PFSK-1 (cell line): ENCODE data around the gene PARD3B.

Source experiments
- FOXP2 ChIP-seq: optimal IDR thresholded peaks from 2 replicates; pipeline ENCODE3; 2011; ENCODE audit warnings: borderline replicate concordance, control low read depth, inconsistent platforms; ENCODE audit not compliant: insufficient read depth; ENCODE audit errors: extremely low read length, extremely low read depth
- POLR2AphosphoS5 ChIP-seq: IDR thresholded peaks from 2 replicates; pipeline ENCODE4 v1.6.1; 2012; ENCODE audit warnings: low read depth, mild to moderate bottlenecking, control low read depth, low read length, moderate library complexity
- REST ChIP-seq, 2 experiments: IDR thresholded peaks; 2 replicates each; pipeline versions ENCODE4 v1.6.1 to v1.8.0; 2011 to 2012; ENCODE audit warnings: low read depth in 2 of 2, low read length in 2 of 2, control low read depth in 1 of 2, inconsistent platforms in 1 of 2, mild to moderate bottlenecking in 1 of 2, moderate library complexity in 1 of 2; ENCODE audit not compliant: insufficient read depth in 1 of 2
- SIN3A ChIP-seq: IDR thresholded peaks from 2 replicates; pipeline ENCODE4 v1.6.1; 2012; ENCODE audit warnings: mild to moderate bottlenecking, low read length, moderate library complexity, borderline replicate concordance; ENCODE audit not compliant: insufficient read depth
- TAF1 ChIP-seq: IDR thresholded peaks from 2 replicates; pipeline ENCODE4 v1.6.1; 2012; ENCODE audit warnings: low read length, control low read depth, borderline replicate concordance; ENCODE audit not compliant: insufficient read depth

PARD3B gene

GRCh38 chr2:205055251-205055650 lies 510.0 kb downstream of the PARD3B start:
- TF ChIP-seq FOXP2: no peak
- TF ChIP-seq SIN3A: no peak
- no peak for TF ChIP-seq REST (IDR thresholded peaks at IDR 0.05; ENCODE audit: insufficient read depth in 1 of 2, low read depth in 2 of 2, low read length in 2 of 2)
- no peak for TF ChIP-seq POLR2AphosphoS5
- no peak for TF ChIP-seq TAF1

DNA sequence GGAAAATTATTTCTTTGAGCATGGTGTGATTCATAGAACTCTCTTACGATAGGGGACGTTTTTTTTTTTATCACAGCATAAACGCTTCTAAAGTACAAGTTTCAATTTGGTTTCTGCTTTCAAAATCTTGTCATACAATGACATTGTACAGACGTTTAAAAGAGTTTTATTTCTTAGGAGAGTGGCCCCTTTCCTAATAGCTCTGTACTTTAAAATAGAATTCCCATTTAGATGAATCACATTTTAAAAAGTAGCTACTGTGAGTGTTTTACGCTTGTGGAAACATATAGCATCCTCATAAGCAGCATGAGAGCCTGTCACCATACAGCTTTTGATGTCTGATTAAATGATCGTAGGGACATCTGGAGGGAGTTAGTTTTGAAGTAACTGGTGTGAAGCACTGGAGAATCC lies 510.9 kb downstream of the PARD3B start:
- no peak for TF ChIP-seq SIN3A
- no peak for TF ChIP-seq REST (IDR thresholded peaks at IDR 0.05; ENCODE audit: insufficient read depth in 1 of 2, low read depth in 2 of 2, low read length in 2 of 2)
- no peak for TF ChIP-seq FOXP2
- TF ChIP-seq POLR2AphosphoS5: no peak
- TF ChIP-seq TAF1: no peak

DNA sequence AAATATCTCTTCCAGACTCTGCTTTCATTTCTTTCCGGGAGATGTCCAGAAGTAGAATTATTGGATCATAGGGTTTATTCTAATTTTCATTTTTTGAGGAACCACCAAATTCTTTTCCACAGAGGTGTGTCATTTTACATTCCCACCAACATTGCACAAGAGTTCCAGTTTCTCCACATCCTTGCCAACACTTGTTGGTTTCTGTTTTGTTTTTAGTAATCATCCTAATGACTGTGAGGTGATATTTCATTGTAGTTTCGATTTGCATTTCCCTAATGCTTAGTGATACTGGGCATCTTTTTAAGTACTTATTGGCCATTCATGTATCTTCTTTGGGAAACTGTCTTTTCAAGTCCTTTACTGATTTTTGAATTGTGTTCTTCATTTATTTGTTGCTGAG lies 513.1 kb downstream of the PARD3B start:
- TF ChIP-seq TAF1 (no peak), POLR2AphosphoS5 (no peak), SIN3A (no peak), REST (IDR thresholded peaks at IDR 0.05; ENCODE audit: insufficient read depth in 1 of 2, low read depth in 2 of 2, low read length in 2 of 2) (no peak), FOXP2 (no peak)

GRCh38 chr2:205060269-205060668 lies 515.0 kb downstream of the PARD3B start:
- no peak for TF ChIP-seq POLR2AphosphoS5
- no peak for TF ChIP-seq FOXP2
- no peak for TF ChIP-seq TAF1
- no peak for TF ChIP-seq SIN3A
- TF ChIP-seq REST (IDR thresholded peaks at IDR 0.05; ENCODE audit: insufficient read depth in 1 of 2, low read depth in 2 of 2, low read length in 2 of 2): no peak

GRCh38 chr2:205066081-205066480 lies 520.8 kb downstream of the PARD3B start:
- TF ChIP-seq POLR2AphosphoS5: no peak
- no peak for TF ChIP-seq REST (IDR thresholded peaks at IDR 0.05; ENCODE audit: insufficient read depth in 1 of 2, low read depth in 2 of 2, low read length in 2 of 2)
- no peak for TF ChIP-seq SIN3A
- no peak for TF ChIP-seq FOXP2
- no peak for TF ChIP-seq TAF1
